ENCODE results near the gene DNMT3A.

DNMT3A gene

DNA sequence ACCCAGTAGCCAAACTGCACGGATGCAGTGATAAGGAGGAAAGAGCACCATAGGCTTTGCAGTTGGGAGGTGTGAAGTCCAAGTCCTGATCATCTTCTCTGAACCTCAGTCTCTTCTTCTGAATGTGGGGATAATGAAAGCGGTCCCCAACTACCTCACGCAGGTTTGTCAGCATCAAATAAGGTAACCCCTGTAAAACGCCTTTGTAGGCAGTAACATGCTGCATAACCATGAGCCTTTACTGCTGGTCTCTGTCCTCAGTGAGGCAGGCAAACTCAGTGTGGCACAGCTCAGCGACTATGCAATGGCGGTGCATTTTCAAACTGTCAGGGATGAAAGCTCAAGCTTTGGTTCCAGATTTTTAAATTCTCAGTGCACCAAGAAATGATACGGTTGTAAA lies 46.1 kb downstream of the DNMT3A start:
- H3K27ac ChIP-seq = no peak overlapping the region

DNA sequence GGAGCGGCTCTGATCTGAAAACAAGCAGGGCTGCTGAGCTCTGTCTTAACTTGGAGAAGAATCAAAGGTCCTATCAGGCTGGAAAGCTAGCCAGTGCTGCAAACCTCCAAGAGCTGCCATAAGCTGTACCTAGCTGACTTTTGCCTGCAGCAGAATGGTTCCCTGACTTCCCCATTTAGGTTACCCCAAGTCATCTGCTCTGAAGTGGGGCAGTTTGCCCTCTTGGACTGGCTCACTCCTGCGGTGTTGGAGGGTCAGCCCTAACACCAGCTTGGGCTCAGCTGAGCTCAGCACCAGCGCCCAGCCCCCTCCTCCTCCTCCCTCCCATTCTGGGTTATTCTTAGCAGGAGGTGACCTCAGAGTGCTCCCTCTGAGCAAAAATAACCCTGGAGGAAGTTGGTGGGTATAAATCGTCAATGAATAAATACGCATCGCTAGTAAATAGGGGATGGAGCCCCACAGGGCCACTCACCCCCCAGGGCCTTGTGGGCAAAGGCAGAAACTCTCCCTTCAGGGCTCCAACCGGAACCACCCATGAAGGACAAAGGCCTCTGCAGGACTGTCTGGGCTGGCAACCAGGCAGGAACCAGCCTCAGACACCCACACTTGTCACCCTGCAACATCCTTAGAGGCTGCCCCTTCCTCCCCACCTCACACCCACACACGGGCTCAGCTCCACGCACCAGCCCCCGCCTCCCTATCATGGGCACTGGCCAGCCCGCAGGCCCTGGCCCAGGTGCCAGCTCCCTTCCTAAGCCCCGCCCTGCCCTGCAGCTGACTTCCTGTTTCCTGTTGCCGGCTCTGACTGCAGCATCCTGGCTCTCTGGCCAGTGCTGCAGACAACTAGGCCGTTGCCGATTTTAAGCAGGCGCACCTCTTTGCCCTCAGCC lies 46.9 kb downstream of the DNMT3A start:
- Histone ChIP-seq H3K27ac (peak overlapping the region; percentile 21), H3K4me3 (ENCODE audit: low read depth, low read length) (no peak overlapping the region), H3K9me3 (ENCODE audit: severe bottlenecking) (no peaks in the 10 kb centered on the region), H3K36me3 (peaks cover 4% of the 10 kb centered on the region), H3K27me3 (ENCODE audit: insufficient read depth, low read depth, severe bottlenecking) (no peaks in the 10 kb centered on the region)
- peak; percentile 62 for DNase-seq
- TF ChIP-seq, protein P1, sequence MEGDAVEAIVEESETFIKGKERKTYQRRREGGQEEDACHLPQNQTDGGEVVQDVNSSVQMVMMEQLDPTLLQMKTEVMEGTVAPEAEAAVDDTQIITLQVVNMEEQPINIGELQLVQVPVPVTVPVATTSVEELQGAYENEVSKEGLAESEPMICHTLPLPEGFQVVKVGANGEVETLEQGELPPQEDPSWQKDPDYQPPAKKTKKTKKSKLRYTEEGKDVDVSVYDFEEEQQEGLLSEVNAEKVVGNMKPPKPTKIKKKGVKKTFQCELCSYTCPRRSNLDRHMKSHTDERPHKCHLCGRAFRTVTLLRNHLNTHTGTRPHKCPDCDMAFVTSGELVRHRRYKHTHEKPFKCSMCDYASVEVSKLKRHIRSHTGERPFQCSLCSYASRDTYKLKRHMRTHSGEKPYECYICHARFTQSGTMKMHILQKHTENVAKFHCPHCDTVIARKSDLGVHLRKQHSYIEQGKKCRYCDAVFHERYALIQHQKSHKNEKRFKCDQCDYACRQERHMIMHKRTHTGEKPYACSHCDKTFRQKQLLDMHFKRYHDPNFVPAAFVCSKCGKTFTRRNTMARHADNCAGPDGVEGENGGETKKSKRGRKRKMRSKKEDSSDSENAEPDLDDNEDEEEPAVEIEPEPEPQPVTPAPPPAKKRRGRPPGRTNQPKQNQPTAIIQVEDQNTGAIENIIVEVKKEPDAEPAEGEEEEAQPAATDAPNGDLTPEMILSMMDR (IDR thresholded peaks at IDR 0.05; ENCODE audit: low read depth, low read length) = no peak

More for the DNA sequence above, 46.1 kb downstream of the DNMT3A start:
- no peak for DNase-seq
- H3K9me3 ChIP-seq (ENCODE audit: severe bottlenecking) = no peaks in the 10 kb centered on the region
- TF ChIP-seq, protein P1 (IDR thresholded peaks at IDR 0.05; ENCODE audit: low read depth, low read length) = no peak
- no peaks in the 10 kb centered on the region for H3K27me3 ChIP-seq (ENCODE audit: insufficient read depth, low read depth, severe bottlenecking)
- no peak overlapping the region for H3K4me3 ChIP-seq (ENCODE audit: low read depth, low read length)
- H3K36me3 ChIP-seq = peaks cover 4% of the 10 kb centered on the region

DNA sequence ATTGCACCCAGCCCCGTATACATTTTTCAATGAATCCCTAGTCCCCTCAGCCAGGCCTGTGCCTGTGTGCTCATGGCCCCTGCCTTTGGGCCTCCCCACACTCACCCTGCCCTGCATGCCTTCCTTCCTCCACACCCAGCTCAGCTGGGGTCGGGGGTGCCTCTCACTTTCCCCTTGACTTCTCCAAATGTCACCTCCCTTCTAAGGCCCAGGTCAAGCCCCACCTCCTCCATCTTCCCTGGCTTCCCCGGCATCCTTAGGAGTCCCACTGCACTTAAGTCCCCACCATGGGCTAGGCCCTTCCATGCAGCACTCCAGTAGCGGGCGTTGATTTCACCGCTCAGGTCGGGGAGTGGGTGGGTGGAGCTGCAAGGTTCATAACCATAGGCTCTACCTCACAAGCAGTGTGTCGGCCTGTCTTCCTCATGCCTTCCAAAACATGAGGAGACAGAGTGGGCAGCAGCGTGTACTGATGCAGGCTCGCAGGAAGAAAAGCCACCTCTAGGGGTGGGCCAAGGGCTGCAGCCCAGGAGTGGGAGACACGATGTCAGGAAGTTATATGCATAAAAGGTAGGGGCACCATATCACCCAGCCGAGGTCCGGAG lies 47.7 kb downstream of the DNMT3A start:
- no peak overlapping the region for H3K27ac ChIP-seq
- H3K4me3 ChIP-seq (ENCODE audit: low read depth, low read length) = no peak overlapping the region
- TF ChIP-seq, protein P1 (IDR thresholded peaks at IDR 0.05; ENCODE audit: low read depth, low read length) = peak; percentile 44
- no peaks in the 10 kb centered on the region for H3K27me3 ChIP-seq (ENCODE audit: insufficient read depth, low read depth, severe bottlenecking)
- H3K36me3 ChIP-seq = no peaks in the 10 kb centered on the region; the same call in 1 of the 2 replicates
- no peak for DNase-seq
- H3K9me3 ChIP-seq (ENCODE audit: severe bottlenecking) = no peaks in the 10 kb centered on the region

DNA sequence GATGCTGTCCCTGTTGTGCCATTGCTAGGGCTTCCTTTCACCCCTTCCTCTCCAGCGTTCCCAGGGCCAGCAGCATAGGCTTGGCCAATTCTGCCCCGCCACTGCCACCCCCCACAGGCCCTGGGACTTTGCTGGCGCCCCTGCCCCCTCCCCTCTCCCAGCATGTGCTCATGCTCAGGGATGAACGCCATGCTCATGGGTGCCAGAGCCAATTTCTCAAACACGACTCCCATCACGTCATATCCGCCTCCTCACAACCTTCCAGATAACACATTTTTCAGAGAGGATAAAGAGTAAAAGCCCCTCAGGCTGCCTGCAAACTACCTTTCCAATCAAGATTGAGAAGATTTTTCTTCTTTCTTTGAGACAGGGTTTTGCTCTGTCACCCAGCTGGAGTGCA lies 48.6 kb downstream of the DNMT3A start:
- Histone ChIP-seq H3K4me3 (ENCODE audit: low read depth, low read length) (no peak overlapping the region), H3K27ac (peak overlapping the region; percentile 12; the same call in 1 of the 2 replicates), H3K36me3 (no peaks in the 10 kb centered on the region; the same call in none of the 2 replicates), H3K9me3 (ENCODE audit: severe bottlenecking) (no peaks in the 10 kb centered on the region), H3K27me3 (ENCODE audit: insufficient read depth, low read depth, severe bottlenecking) (no peaks in the 10 kb centered on the region)
- TF ChIP-seq, protein P1 (IDR thresholded peaks at IDR 0.05; ENCODE audit: low read depth, low read length) = no peak
- DNase-seq = no peak

DNA sequence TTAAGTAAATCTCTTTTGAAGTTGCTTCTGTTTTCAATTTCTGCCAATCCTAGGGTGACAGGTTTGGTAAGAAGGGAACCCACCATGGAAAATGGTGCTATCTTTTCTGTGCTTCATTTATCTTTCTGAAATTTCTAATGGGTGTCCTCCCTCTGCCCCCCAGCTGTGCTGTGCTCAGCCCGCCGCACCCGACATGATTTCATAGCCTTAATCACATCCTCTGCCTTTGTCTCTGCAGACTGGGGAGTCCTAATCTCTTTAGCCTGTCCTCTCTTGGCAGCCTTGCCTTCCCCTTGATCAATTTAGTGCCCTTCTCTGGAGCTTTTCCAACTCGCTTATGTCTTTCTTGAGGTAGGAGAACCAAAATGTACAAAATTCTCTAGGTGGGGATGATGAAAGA lies 49.3 kb downstream of the DNMT3A start:
- Histone ChIP-seq H3K27me3 (ENCODE audit: insufficient read depth, low read depth, severe bottlenecking) (no peaks in the 10 kb centered on the region), H3K36me3 (no peaks in the 10 kb centered on the region; the same call in 1 of the 2 replicates), H3K9me3 (ENCODE audit: severe bottlenecking) (no peaks in the 10 kb centered on the region), H3K4me3 (ENCODE audit: low read depth, low read length) (no peak overlapping the region), H3K27ac (peak overlapping the region; percentile 35)
- TF ChIP-seq, protein P1 (IDR thresholded peaks at IDR 0.05; ENCODE audit: low read depth, low read length) = no peak
- DNase-seq = no peak
